Activated CD4-positive, alpha-beta T cell treated with anti-CD3 and anti-CD28 coated beads for 48 hours (primary cell): ENCODE results near the gene SCAMP3.
"Not testable (repeated sequence)": the region's sequence is repeated elsewhere in the genome, so short reads cannot be mapped to it uniquely, and the experiment has no call there.

ENCODE experiments used
- DNase-seq: peaks from one replicate; pipeline ENCODE4 v3.0.0-alpha.2; 2020

Gene SCAMP3

DNA sequence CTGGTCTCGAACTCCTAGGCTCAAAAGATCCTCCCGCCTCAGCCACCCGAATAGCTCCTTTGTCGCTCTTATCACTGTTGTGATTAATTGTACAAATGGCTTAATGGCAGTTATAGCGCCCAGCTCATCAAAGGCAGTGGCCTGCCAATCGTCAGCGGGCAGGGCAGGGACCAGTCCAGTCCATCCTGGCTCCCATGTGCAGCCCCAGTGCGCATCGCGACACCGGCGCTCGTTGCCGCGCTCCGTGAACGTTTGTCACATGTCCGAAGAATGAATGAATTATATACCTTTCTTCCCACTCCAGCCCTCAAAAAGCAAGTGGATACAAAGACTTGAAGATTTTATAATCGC is 35.3 kb downstream of the SCAMP3 start:
- peak; percentile 73 for DNase-seq

DNA sequence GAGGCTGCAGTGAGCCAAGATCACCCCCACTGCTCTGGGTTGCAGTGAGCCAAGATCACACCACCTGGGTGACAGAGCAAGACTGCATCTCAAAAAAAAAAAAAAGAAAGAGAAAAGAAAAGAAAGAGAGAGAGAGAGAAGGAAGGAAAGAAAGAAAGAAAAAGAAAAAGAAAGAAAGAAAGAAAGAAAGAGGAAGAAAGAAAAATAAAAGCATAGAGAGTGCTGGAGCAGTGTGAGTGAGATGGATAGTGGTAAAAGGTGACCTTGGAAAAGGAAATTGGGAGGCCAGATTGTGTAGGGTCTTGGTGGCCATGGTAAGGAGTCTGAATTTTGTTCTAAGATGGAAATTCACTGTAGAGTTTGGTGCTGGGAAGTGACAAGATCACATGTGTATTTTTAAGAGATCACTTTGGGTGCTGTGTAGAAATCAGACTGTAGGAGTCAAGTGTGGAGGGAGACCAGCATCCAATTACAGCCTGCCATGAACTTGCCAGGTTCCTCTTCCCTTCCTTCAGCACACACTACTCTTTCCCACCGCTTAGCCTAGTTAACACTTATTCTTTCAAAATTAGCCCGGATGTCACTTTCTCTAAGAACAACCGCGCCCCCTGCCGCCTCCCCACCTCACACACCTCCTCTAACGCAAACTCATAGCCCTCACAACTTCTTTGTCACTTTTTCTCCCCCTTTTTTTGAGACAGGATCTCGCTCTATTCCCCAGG is 35.8 kb downstream of the SCAMP3 start:
- peak; percentile 85 for DNase-seq

DNA sequence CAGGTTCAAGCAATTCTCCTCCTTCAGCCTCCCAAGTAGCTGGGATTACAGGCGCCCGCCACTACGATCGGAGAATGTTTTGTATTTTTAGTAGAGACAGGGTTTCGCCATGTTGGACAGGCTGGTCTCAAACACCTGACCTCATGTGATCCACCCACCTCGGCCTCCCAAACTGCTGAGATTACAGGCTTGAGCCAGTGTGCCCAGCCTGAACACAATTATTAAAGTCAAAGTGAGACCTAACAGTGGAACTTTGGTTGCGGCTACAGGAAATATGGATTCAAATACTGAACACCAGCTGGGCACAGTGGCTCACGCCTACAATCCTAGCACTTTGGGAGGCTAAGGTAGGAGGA is 36.8 kb downstream of the SCAMP3 start:
- DNase-seq, result not testable (repeated sequence)

DNA sequence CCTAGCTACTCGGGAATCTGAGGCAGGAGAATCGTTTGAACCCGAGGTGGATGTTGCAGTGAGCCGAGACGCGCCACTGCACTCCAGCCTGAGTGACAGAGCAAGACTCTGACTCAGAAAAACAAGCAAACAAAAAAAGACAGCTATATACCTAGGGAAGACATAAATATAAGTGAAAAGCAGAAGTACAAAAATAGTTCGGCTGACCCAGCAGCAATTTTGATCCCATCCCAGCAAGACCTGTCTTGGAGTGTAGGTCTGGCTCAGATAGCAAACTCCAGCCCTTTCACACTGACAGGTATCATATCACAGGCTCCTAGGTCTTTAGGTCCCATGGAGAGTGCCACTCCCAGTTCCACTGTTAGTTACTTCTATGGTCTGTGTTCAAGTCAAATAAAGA is 39.1 kb downstream of the SCAMP3 start:
- no peak for DNase-seq

DNA sequence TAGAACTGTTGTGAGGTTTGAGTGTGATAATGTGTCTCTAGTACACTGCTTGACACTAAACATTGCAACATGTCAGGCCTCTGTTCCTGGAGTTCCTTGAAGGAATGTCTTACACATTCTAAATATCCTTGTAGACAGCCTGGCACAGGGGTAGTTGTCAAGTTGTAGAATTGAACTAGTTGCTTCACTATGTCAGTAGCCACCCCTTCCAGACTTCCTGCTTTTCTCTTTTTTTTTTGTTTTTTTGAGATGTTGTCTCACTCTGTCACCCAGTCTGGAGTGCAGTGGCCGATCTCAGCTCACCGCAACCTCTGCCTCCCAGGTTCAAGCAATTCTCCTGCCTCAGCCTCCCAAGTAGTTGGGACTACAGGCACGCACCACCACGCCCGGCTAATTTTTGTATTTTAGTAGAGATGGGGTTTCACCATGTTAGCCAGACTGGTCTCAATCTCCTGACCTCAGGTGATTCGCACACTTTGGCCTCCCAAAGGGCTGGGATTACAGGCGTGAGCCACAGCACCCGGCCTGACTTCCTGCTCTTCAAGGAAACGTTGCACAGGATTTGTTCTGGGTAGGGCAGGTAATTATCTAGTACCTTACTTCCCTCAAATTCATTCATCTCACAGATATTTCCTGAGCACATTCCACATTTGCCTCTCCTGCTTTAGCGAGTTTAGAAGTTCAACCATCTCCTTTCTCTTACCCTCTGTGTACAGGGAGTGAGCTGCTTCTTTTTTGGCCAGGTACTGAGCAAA is 41.8 kb downstream of the SCAMP3 start:
- DNase-seq, result not testable (repeated sequence)

DNA sequence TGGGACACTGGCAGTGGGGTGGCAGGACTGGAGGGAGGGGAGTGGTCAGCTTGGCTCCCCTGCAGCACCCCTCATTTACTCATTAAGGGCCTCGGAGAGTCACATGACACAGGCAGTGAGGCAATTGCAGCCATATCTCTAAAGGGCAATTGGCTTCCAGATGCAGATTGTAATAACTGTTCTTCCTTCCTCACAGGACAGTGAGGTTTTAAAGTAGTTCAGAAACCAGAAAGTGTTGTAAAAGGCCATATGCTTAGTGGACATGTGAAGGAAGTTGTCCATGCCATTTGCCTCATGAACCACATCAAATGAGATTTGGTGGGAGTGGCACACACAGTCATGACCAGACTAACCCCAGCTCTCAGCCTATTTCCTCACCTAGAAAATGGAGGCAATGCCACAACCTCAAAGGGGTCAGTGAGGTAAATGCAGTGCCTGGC is 42.5 kb downstream of the SCAMP3 start:
- no peak for DNase-seq

DNA sequence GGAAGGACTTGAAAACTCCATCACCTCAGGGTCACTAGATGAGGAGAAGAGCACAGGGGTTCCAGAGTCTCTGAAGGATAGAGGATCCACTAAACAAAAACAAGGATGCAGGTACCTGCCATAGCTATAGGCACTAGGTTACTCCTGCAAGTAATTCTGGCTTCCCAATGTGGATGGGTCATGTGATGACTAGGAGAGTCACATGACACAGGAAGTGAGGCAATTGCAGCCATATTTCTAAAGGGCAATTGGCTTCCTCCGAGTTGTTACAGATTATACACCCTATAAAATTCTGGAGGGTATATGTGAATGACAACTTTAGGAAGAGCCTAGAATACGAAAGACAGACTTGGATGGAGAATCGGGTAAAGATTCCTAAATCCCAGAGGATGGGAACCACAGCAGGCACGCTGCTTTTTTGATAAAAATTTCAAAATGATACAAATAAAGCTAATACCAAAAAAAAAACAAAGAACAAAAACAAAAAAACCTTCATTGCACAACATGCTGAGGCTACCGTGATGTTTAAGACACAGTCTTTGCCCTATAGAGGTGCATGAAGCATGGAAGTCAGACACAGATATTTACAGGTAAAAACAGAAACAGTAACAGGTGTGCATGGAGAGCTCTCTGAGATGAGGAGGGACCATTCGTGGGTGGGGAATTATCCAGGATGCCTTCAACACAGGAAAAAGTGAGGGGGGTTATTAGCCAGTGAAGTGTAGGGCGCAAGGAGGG is 43.1 kb downstream of the SCAMP3 start:
- peak; percentile 38 for DNase-seq

DNA sequence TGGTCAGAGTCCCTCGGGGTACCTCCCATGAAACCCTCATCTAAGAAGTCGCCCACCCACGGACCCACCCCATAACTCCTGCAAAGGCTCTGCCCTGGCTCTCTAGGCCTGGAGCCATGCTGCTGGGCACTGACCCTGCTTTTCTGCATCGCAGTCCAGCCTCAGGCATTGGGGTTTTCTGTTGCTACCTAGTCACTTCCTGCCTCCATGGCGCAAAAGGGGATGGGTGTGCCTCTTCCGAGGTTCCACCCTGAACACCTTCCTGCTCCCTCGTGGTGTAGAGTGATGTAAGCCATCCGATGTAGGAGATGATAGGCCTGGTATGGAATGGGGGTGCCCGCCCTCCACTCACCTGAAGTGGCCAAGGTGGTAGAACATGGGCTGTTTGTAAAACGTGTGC is 47.5 kb downstream of the SCAMP3 start:
- not testable (repeated sequence) for DNase-seq

DNA sequence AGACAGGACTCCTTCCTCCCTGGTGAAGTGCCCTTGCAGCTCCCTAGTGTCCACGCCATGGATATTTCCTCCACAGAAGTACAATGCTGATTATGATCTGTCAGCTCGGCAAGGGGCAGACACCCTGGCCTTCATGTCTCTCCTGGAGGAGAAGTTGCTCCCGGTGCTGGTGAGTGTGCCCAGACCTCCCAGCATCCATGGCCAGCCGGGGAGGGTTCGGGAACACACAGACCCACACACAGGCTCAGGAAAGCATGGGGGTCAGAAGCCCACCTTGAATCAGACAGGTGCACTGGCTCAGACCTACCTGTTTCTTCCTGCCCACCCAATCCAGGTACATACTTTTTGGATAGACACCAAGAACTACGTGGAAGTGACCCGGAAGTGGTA is 50.1 kb downstream of the SCAMP3 start:
- DNase-seq, result not testable (repeated sequence)

DNA sequence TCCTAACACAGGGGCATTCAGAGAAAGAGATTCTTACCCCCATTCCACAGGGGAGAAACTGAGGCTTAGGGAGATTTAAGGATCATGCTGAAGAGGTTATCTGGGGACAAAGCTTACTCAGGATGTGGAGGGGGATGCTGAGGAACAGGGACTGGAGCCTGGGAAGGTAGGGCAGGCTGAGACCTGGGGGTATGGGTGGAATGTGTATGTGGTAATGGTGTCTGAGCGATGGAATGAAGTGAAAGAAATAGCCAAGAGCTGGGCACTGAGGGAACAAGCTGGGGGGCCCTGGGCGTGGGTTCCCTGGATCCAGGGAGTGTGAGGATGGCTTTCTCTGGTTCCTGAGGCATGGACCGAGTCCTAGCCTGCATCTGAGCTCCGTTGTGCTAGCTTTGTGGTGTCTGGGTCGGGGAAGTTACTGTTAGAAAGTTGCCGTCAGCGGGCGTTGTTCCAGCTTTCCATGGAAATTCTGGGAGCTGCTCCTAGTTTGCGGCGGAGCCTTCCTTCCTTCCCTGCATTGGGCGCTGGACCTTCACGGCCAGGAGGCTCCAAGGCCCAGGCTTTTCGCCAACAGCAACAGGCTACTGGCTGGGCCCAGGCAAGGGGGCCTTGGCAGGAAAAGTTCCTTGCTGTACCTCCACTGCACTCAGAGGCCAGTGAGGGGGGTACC is 50.6 kb downstream of the SCAMP3 start:
- DNase-seq, result not testable (repeated sequence)

DNA sequence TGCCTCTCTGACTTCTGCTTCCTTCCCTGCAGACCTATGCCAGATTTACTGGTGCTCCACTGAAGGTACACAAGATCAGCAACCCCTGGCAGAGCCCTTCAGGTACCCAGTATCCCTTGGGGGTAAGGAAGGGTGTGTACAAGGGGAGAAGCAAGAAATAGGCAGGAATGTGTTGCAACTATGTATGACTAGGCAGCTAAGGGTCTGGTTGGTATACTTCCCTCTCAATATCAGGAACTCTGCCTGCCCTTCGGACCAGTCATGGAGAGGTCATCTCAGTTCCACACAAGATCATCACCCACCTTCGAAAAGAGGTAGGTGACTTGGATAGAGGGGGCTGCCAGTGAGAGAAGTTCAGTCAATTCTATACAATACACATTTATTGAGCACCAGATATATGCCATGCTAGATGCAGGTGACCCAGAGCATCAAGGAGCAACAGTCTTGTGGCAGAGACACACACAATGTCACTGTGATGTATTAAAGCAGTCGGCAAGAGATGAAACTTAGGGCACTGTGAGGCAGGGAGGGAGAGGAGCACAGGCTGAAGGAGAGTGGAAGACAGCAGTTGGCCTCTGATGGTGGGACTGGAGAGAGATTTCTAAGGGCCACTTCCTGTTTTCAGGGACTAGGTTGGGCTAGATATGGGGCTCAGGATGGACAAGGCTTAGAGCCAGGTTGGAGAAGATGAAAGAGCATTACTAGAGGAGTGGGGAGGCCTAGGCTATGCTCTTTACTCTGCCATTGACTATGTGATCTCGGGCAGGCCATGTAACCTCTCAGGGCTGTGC is 51.7 kb downstream of the SCAMP3 start:
- no peak for DNase-seq

DNA sequence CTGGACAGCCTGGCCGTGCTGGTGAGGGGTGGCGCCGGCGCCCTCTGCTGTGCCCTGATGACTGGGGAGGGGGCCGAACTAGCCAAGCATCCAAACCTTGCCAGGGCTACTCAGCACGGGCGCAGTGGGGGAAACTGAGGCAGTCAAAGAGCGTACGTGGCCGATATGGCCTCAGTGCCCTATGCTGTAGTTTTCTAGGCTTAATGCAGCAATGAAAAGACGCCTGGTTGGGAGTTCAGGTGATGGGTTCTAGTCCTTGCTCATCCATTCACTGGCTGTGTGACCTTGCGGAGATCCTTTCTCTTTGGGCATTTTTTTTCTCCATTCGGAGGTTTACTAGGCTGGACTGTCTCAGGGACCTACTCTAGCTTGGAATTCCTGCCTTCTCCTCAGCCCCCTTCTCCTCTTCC is 52.8 kb downstream of the SCAMP3 start:
- no peak for DNase-seq

DNA sequence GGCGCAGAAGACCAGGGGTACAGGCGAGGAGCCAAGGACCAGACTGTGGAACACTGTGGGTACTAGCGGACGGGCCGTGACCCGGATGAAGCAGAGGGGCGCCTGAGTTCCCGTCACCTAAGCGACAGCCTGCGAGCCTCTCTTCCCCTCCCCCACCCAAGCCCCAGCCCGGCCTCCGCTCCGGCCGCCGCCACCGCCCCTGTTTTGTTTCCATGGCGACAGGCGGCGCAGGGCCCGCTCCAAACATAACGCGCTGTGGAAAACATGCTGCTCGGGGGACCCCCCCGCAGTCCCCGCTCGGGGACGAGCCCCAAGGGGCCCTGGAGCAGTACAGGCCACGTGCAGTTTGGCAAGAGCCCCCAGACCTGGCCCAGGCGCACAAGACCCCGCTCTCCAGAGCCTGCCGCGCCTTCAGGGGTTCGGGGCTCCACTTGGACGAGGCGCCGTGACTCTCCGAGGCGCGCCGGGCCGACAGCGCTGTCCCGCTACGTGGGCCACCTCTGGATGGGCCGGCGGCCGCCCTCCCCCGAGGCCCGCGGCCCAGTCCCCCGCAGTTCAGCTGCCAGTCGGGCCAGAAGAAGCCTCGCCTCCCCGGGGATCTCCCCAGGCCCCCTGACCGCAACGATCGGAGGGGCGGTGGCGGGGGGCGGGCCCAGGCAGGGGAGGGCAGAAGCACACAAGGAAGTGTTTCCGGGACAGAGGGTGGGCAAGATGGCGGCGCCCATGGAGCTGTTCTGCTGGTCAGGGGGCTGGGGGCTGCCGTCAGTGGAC is 53.4 kb downstream of the SCAMP3 start, which contains the start of gene MTX1:
Gene MTX1 (plus strand): TSS at position 155 of the 771 bp plus-strand sequence. CDS start 110 bp downstream, at position 265.
- peak; percentile 89 for DNase-seq

DNA sequence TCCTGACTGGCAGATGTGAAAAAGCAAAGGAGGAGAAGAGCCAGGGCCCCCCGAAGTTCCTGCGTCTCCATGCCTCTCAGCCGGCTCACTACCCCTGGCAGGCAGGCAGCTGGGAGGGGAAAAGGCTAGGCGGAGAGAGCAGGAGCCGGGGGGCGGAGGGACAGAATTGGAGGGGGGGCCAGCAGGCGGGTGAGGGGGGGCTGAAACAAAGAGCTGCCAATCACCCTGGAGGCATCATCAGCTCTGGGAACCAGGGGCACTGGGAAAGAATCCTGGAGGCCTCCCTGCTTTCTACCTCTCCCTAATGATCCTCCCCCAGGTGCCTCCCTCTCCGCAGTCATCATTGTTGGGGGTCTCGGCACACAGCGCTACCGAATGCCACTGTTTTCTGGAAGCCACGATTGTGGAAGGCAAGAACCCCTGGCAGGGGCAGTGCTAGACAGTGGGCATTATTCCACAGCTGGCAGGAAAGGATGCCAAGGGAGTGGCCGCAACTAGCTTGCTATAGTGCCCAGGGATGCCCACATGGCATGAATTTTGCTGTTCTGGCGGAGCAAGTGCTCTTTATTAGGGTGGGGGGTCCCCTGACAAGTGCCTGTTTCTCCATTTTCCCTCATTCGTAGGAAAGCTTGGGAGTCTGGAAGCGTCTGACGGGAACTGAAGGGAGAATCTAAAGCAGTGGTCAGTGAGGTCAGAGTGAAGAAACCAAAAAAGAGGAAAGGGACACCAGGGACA is 54.2 kb downstream of the SCAMP3 start, which contains the start of gene THBS3:
Gene THBS3 (minus strand): TSS at position 92 of the 735 bp plus-strand sequence. CDS start 21 bp downstream, at position 71.
- DNase-seq, result no peak

DNA sequence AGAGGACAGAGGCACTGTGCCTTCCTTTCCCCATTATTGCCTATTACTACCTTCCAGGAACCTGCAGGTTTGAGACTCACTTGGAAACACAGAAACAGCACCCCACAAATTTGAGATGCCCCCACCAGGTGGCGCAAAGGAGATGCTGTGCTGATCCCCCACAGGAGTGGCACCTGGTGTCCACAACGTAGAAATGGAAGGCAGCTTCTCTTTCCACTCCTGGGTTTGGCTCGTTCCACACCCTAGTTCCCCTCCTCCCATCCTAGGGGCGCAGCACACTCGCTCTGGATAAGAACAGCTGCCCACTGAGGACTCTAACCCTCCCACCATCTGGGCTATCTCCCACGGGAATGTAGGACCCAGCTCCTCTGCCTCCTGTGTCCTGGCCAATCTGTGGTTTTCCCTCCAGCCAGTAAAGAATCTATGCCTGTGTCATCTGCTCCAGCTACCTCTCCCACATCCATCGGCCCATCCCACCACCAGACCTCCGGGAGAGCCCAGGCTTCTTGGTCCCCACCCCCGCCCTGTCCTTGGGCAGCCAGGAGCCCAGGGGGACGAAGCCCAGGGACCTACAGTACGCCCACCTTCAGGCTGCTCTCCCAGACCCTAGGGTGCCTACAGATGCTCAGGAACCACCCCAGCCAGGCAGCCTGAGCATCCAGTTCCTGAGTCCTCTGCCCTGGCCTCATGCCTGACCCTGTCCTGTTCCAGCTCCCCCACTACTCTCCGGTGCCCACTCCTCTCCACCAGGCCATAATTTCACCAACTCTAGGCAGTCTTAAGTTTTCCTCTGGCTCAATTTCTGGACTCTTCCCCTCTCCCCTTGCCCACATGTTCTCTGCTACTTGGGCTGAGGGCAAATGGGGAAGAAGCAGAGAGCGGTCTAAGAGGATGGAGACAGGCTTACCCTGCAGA is 55.0 kb downstream of the SCAMP3 start:
- peak; percentile 94 for DNase-seq
